NCI-H2081 (cell line): ENCODE data around the gene TM4SF4.

Experiments used
- DNase-seq, 2 experiments: peaks; one replicate each; lab custom pipeline; 2025; lab: John Stamatoyannopoulos, UW

TM4SF4 gene

GRCh38 chr3:149548669-149549065 lies 74.2 kb downstream of the TM4SF4 start:
- no peak for DNase-seq

- no peak for DNase-seq
Measured at GRCh38 chr3:149551500-149551899, 77.0 kb downstream of the TM4SF4 start.

GRCh38 chr3:149552700-149553099 lies 78.2 kb downstream of the TM4SF4 start:
- DNase-seq, result no peak
